ENCODE results near the gene RPS6KL1.

Gene RPS6KL1

GRCh38 chr14:74881431-74882102 lies 41.5 kb downstream of the RPS6KL1 start, which contains the start of gene DLST:
DLST (plus strand) TSS chr14:74881916; CDS start chr14:74881954, 38 bp downstream.
- peak; percentile 78 to 83 for DNase-seq

DNA sequence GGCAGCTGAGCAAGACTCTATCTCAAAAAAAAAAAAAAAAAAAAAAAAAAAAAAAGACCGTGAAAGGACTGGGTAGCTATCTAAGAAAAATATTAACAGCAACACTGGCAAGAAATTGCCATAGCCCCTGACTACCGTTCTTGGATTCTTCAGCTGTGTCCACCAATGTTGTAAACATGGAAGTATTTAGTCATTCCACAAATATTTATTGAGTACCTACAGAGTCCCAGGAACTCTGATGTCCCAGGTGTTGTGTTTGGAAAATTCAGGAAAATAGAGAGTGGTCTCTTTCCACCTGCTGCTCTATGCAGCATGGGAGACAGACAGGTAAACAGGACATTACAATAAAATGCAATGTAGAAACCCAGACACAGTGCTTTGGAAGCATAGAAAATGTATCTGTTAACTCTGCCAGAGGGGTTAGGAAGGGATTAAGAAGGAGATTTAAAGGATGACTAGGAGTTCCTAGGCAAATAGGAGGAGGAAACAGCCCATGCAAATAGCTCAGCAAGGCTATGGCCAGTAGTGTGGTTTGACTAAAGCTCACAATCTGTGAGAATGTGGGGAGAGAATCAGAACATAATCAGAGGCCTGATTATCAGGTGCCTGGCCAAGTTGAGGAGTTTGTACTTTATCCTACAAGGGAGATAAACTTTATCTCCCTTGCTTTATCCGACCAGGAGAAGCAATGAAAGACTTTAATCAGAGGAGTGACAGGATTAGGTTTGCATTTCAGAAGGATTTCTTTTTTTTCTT lies 43.5 kb downstream of the RPS6KL1 start:
- no peak for DNase-seq

- DNase-seq, result peak; percentile 26 to 36
Observed at GRCh38 chr14:74875941-74876913, 46.8 kb downstream of the RPS6KL1 start, which contains the start of gene PROX2. PROX2 (minus strand) TSS chr14:74876145; CDS start chr14:74863834, 12,311 bp downstream.

DNA sequence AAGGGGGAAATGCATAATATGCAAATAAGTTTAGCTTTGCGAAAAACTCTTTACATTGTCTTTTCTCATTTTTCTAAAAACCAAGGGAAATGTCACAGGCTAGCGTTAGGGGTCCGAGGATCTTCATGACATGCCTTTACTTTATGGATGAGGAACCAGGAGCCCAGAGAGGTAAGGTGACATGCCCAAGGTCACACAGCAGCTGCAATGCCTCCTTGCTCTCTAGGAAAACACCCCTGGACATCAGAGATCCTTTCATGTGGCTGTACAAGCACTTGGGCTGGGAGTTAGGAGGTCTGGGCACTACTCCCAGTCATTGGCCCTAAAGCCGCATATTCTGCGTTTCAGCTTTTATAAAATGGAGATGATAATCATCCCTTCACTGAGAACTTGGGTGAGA lies 47.9 kb downstream of the RPS6KL1 start:
- DNase-seq, result no peak

- no peak for DNase-seq
Observed at GRCh38 chr14:74871819-74872218, 51.2 kb downstream of the RPS6KL1 start.

DNA sequence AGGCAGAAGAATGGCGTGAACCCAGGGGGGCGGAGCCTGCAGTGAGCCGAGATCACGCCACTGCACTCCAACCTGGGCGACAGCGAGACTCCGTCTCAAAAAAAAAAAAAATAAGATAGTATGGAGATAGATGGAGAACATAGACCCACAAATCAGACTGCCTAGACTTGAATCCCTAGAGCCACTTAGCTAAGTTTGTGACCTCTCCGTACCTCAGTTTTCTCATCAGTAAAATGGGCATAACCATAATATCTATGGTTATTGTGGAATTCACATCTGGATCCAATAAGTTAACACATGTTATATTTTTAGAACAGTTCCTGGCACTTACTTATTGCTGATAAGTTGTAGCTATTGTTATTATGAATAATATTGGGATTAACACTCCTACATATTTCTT lies 54.3 kb downstream of the RPS6KL1 start:
- no peak for DNase-seq

DNA sequence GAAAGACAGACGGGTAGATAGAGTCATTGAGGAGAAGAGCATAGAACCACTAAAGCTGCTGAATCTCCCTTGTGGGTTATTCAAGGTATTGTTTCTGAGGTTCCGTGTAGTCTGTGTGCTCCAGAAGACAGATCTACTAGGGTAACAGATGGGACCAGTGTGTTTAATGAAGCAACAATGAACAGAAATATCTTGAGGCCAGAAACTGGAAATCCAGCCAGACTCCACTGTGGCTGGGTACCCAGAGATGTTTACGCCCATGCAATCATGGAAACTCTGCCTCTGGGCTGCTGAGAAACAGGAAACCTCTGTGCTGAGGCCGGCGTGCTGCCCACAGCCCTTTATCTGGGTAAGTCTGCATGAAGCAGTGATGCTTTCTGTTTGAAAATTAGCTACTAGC lies 55.4 kb downstream of the RPS6KL1 start:
- no peak for DNase-seq

GRCh38 chr14:74866708-74867389 lies 56.2 kb downstream of the RPS6KL1 start:
- DNase-seq, result no peak

- DNase-seq, result no peak
Observed at GRCh38 chr14:74865156-74865555, 57.9 kb downstream of the RPS6KL1 start.

GRCh38 chr14:74864198-74864597 lies 58.9 kb downstream of the RPS6KL1 start:
- no peak for DNase-seq

DNA sequence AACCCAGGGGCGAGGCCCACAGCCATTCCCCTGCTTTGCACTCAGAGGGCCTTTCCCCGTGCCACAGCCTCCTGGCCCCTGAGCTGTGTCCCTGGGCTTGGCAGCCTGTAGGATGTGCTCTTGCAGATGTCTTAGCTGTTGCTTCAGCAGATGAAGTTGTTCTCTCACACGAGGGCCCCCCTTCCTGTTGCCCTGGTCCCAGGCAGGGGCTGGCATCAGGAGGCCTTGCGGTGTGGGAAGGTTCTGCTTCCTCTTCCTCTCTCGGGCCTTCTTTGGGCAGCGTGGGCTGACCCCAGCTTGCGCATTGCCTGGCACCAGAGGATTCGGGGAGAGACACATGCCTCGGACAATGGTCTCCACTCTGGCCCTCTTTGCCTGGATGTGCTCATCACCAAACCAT lies 59.8 kb downstream of the RPS6KL1 start:
- no peak for DNase-seq

DNA sequence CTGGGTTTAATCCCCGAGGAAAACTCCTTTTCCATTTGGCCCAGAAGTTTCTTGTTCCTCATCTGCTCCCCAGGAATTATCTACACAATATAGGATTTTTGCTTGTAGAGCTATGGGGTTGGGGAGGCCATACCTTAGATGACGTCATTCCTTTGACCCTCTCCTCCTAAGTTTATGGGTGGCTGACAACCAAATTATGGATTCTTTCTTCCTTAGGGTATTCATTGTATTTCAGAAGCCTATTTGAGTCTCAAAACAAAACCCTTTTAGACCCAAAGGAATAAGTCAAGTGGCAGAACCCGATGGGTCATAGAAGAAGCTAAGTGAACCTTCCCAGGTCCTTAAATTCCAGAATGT lies 61.3 kb downstream of the RPS6KL1 start:
- DNase-seq, result no peak

- peak; percentile 61 to 74 for DNase-seq
Observed at GRCh38 chr14:74860899-74861733, 61.9 kb downstream of the RPS6KL1 start.

DNA sequence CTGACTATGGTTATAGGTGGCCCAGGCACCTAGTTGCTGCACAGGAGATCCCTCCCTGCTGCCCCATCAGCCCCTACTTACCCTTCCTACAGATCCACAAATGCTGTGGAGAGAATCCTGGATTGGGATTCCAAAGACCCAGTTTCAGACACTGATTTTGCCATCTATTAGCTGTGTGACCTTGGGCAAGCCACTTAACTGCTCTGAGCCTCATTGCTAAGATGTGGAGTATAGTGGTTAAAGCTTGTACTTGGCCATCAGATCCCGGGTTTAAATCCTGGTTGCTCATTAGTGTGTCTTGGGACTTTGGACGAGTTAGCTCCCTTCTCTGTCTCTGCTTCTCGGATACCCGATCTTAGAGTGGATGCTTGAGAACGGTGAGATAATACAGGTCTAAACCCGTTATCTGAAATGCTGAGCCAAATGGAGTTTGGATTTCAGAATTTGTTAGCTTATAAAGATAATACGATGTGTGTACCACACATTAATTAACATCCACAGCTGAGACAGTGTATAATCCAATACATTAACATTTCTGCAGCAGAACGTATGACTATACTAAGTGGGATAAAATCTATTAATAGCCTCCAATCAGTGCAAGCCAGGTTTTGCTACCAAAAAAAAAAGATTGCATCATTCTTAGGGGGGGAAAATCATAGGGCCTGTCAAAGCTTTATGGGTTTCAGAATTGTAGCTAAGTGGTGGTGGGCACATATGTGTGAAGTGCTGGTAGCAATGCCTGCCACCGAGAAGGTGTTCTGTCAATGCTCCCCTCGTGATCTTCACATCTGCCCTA lies 63.1 kb downstream of the RPS6KL1 start:
- no peak for DNase-seq

GRCh38 chr14:74858022-74858421 lies 65.0 kb downstream of the RPS6KL1 start:
- no peak for DNase-seq

- DNase-seq, result peak in 1 of 2 experiments; percentile 9
Observed at GRCh38 chr14:74856366-74856765, 66.7 kb downstream of the RPS6KL1 start.

GRCh38 chr14:74855945-74856344 lies 67.1 kb downstream of the RPS6KL1 start:
- no peak for DNase-seq

DNA sequence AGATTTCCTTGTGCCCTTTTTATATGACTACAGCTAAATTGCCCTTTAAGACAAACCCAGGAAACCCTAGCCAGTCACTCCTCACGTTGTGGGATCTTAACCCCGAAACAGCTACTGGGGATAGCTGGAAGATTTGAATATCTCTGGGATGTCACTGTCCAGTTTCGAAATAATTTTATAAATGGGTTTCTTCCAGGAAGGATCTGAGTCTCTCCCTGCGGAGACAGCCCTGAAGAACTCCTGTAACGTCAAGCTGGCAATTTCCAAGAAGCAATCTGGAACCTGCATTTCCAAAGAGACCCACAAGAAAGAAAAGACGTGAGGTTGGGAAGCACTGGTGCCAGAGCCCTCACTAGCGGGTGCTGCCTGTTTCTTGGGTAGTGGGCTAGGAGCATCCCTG lies 68.0 kb downstream of the RPS6KL1 start:
- no peak for DNase-seq
